ENCODE measurements around the gene PRR23A.
"Not testable (repeated sequence)": the region's sequence is repeated elsewhere in the genome, so short reads cannot be mapped to it uniquely, and the experiment has no call there.

PRR23A gene

DNA sequence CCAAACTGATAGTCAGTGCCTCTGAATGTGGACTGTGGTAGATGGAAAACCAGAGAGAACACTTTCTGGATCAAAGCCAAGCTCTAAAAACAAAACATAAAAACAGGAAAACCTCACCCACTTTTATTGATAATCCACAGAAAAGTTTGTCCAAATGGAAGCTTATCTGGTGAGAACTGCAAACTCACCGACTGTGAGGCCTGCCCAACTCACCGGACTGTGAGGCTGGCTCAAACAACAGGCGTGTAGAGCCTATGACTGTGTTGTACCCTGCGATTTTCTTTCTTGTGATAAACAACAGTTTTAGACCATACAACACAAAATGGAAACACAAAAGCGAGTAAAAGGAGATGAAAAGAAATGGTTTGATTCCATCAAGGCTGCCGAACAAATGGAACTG is 31.4 kb upstream of the PRR23A start:
- H3K27ac ChIP-seq, result no peak overlapping the region
- TF ChIP-seq, protein P1, sequence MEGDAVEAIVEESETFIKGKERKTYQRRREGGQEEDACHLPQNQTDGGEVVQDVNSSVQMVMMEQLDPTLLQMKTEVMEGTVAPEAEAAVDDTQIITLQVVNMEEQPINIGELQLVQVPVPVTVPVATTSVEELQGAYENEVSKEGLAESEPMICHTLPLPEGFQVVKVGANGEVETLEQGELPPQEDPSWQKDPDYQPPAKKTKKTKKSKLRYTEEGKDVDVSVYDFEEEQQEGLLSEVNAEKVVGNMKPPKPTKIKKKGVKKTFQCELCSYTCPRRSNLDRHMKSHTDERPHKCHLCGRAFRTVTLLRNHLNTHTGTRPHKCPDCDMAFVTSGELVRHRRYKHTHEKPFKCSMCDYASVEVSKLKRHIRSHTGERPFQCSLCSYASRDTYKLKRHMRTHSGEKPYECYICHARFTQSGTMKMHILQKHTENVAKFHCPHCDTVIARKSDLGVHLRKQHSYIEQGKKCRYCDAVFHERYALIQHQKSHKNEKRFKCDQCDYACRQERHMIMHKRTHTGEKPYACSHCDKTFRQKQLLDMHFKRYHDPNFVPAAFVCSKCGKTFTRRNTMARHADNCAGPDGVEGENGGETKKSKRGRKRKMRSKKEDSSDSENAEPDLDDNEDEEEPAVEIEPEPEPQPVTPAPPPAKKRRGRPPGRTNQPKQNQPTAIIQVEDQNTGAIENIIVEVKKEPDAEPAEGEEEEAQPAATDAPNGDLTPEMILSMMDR (IDR thresholded peaks at IDR 0.05), result no peak
- no peaks in the 10 kb centered on the region for H3K9me3 ChIP-seq
- no peak overlapping the region for H3K4me3 ChIP-seq (ENCODE audit: low read depth in 1 of 2, low read length in 1 of 2)
- peaks cover 19% of the 10 kb centered on the region for H3K27me3 ChIP-seq
- no peaks in the 10 kb centered on the region for H3K4me1 ChIP-seq (ENCODE audit: control insufficient read depth in 1 of 2, insufficient read depth in 1 of 2, low read depth in 1 of 2, low read length in 1 of 2)
- no peaks in the 10 kb centered on the region for H3K36me3 ChIP-seq

DNA sequence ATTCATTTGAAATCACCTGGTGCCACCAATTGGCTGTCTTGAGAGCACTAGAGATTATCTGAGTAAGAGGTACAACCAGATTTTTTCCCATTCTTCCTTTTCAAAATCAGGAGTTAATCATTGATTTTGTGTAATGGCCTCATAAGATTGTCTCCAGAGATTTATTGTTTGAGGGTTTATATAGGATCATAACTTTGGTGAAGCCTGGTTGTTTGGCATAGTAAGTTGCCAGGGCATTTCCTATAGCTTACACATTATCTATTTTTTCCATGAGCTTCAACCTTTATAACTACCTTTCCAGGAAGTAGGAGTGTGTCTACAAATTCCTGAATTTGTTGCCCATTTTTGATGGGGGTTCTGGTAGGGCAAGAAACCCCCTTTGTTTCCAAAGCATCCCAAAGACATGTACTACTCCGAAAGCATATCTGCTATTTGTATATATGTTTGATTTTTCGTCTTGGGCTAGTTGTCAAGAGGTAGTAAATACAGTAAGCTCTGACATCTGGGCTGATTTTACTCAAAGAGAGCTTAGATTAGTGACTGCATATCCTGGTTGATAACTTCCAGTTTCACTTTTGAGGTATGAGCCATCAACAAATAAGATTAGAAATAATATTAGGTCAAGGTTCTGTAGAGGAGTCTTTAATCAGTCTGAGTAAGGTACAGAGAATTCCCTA is 26.4 kb upstream of the PRR23A start:
- Histone ChIP-seq H3K36me3 (no peaks in the 10 kb centered on the region), H3K4me3 (ENCODE audit: low read depth in 1 of 2, low read length in 1 of 2) (no peak overlapping the region), H3K27me3 (no peaks in the 10 kb centered on the region), H3K4me1 (ENCODE audit: control insufficient read depth in 1 of 2, insufficient read depth in 1 of 2, low read depth in 1 of 2, low read length in 1 of 2) (no peaks in the 10 kb centered on the region), H3K27ac (no peak overlapping the region), H3K9me3 (no peaks in the 10 kb centered on the region)
- TF ChIP-seq, protein P1 (IDR thresholded peaks at IDR 0.05), result no peak

DNA sequence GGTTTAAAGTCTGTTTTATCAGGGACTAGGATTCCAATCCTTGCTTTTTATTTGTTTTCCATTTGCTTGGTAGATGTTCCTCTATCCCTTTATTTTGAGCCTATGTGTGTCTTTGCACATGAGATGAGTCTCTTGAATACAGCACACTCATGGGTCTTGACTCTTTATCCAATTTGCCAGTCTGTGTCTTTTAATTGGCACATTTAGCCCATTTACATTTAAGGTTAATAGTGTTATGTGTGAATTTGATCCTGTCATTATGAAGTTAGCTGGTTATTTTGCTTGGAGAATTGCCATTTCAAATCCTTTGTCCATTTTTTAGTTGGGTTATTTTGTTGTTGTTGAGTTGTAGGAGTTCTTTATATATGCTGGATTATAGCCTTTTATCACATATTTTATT is 24.5 kb upstream of the PRR23A start:
- H3K36me3 ChIP-seq; H3K4me3 ChIP-seq (ENCODE audit: low read depth in 1 of 2, low read length in 1 of 2); H3K9me3 ChIP-seq; H3K27me3 ChIP-seq; H3K4me1 ChIP-seq (ENCODE audit: control insufficient read depth in 1 of 2, insufficient read depth in 1 of 2, low read depth in 1 of 2, low read length in 1 of 2); H3K27ac ChIP-seq: not testable (repeated sequence)

DNA sequence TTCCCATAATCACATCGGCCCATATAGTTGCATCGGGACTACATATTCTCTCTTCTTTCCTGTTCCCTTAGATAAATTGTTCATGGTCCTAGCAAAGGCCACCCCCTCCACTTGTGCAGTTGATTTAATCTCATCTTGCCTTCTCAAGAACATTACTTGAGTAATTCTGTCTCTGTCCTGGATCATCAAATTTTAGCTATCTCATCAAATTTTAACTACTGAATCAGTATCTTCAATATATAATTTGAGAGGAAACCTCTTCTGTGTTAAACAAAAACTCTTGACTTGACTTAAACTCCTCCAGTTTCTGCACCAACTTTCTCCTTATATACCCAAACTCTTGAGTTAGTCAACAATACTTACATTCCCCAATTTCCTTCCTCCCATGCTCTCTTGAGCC is 18.9 kb upstream of the PRR23A start:
- TF ChIP-seq, protein P1 (IDR thresholded peaks at IDR 0.05), result no peak
- Histone ChIP-seq H3K4me3 (ENCODE audit: low read depth in 1 of 2, low read length in 1 of 2) (no peak overlapping the region), H3K27ac (no peak overlapping the region), H3K4me1 (ENCODE audit: control insufficient read depth in 1 of 2, insufficient read depth in 1 of 2, low read depth in 1 of 2, low read length in 1 of 2) (no peaks in the 10 kb centered on the region), H3K9me3 (peaks cover 2% of the 10 kb centered on the region), H3K27me3 (peaks cover 11% of the 10 kb centered on the region), H3K36me3 (no peaks in the 10 kb centered on the region)

DNA sequence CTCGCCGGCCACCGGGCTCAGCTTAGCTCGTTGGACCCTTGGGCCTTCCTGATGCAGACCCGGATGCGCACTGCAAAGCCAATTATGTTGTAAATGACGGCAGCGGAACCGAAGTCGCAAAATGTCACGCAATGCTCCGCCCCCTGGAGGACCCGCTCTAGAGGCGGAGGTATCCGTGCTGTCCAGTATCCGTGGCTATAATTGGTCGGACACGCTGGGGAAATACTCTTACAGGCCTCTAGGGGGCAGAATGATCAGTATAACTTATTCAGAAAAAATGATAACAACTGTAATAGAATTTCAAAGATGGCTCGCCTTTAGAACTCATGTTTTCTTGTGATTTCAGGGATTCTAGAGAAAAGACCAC is 14.8 kb upstream of the PRR23A start, which contains the start of gene PRR23B:
Gene PRR23B (minus strand): TSS at position 59 of the 367 bp plus-strand sequence. CDS start 265 bp downstream, outside the sequence.
- Histone ChIP-seq H3K4me1 (ENCODE audit: control insufficient read depth in 1 of 2, insufficient read depth in 1 of 2, low read depth in 1 of 2, low read length in 1 of 2) (no peaks in the 10 kb centered on the region), H3K36me3 (no peaks in the 10 kb centered on the region), H3K4me3 (ENCODE audit: low read depth in 1 of 2, low read length in 1 of 2) (no peak within 1 kb of the TSS), H3K9me3 (peaks cover 2% of the 10 kb centered on the region), H3K27ac (no peak within 1 kb of the TSS), H3K27me3 (peaks cover 21% of the 10 kb centered on the region)
- TF ChIP-seq, protein P1 (IDR thresholded peaks at IDR 0.05), result no peak

DNA sequence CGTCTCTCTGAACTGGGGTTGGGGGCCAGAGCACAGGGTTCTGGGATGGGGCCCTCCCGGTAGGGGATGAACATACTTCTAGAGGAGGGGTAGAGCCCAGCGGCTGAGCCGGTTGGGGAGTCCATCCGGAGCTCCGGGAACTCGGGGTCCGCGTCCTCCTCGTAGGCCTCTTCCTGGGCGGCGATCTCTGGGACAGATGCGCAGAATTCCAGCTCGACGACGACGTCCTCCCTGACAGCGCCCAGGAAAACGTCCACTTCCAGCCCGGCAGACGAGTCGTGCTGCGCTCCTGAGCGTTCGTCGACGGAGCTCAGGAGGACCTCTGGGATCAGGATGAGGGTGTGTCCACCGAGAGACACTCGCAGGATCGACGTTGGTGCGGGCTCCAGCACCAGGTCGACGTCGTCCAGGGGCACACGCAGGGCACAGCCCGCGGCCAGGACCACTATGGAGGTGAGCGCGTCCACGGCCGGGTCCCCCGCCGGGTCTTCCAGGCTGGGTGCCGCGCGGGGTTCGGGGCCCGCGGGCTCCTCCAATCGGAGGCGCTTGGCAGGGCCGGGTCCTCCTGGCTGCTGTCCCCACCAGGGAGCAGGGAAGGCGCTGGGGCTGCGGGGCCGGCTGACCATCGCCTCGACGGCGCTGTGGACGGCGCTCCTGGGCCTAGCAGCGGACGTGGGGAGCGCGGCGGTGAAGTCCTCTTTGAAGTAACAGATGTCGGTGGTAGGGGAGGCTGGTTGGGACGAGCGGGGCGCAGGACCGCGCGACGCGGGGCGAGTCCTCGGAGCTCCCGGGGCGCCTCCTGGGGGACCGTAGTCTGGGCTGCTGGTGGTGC is 14.2 kb upstream of the PRR23A start:
- H3K4me1 ChIP-seq (ENCODE audit: control insufficient read depth in 1 of 2, insufficient read depth in 1 of 2, low read depth in 1 of 2, low read length in 1 of 2), result no peaks in the 10 kb centered on the region
- no peak overlapping the region for H3K4me3 ChIP-seq (ENCODE audit: low read depth in 1 of 2, low read length in 1 of 2)
- TF ChIP-seq, protein P1 (IDR thresholded peaks at IDR 0.05), result no peak

More for the DNA sequence above, 14.2 kb upstream of the PRR23A start:
- peaks cover 2% of the 10 kb centered on the region for H3K9me3 ChIP-seq
- peaks cover 21% of the 10 kb centered on the region for H3K27me3 ChIP-seq
- H3K36me3 ChIP-seq, result no peaks in the 10 kb centered on the region
- H3K27ac ChIP-seq, result no peak overlapping the region
